Measurements from ENCODE around the gene RPS6KA4. TPM values are rescaled to one million over a fixed set of nuclear protein-coding genes. Genes with fewer than 3 reads are reported as not detected.

The RPS6KA4 gene
- polyA plus RNA-seq, 1 donor from 2014 or later = 24.6 TPM

GRCh38 chr11:64352099-64352994 is 6.6 kb upstream of the RPS6KA4 start:
- Histone ChIP-seq H3K79me2 (replicated peaks; ENCODE audit: insufficient read depth, low read length) (no peaks in the 10 kb centered on the region), H4K20me1 (ENCODE audit: insufficient read depth) (no peaks in the 10 kb centered on the region), H3K9ac (ENCODE audit: low read length) (no peak overlapping the region), H3K36me3 (ENCODE audit: insufficient read depth, low read length) (no peaks in the 10 kb centered on the region), H2AFZ (ENCODE audit: low read depth, low read length) (no peak overlapping the region), H3K9me2 (ENCODE audit: insufficient read depth, low read length) (no peaks in the 10 kb centered on the region), H3K4me3 (ENCODE audit: low read length) (no peak overlapping the region), H3K27me3 (ENCODE audit: insufficient read depth, low read depth, low read length) (no peaks in the 10 kb centered on the region), H3K27ac (ENCODE audit: low read length) (no peak overlapping the region), H3K4me2 (ENCODE audit: low read length) (no peak overlapping the region), H3F3A (ENCODE audit: insufficient read depth, low read length, poor library complexity, severe bottlenecking) (no peaks in the 10 kb centered on the region), H3K9me3 (ENCODE audit: low read length) (no peaks in the 10 kb centered on the region)
- TF ChIP-seq EZH2 (IDR thresholded peaks at IDR 0.05; ENCODE audit: borderline replicate concordance, insufficient read depth, low read length, poor library complexity, severe bottlenecking) (no peak), SMC3 (conservative IDR thresholded peaks at IDR 0.05; ENCODE audit: poor library complexity) (no peak), TAF1 (IDR thresholded peaks at IDR 0.05; ENCODE audit: low read depth) (no peak), RAD21 (conservative IDR thresholded peaks at IDR 0.05) (no peak), EP300 (conservative IDR thresholded peaks at IDR 0.05; ENCODE audit: poor library complexity, severe bottlenecking) (no peak), MXI1 (conservative IDR thresholded peaks at IDR 0.05; ENCODE audit: poor library complexity, severe bottlenecking) (no peak), POLR2AphosphoS5 (IDR thresholded peaks at IDR 0.05) (no peak)
- TF ChIP-seq, protein P1, sequence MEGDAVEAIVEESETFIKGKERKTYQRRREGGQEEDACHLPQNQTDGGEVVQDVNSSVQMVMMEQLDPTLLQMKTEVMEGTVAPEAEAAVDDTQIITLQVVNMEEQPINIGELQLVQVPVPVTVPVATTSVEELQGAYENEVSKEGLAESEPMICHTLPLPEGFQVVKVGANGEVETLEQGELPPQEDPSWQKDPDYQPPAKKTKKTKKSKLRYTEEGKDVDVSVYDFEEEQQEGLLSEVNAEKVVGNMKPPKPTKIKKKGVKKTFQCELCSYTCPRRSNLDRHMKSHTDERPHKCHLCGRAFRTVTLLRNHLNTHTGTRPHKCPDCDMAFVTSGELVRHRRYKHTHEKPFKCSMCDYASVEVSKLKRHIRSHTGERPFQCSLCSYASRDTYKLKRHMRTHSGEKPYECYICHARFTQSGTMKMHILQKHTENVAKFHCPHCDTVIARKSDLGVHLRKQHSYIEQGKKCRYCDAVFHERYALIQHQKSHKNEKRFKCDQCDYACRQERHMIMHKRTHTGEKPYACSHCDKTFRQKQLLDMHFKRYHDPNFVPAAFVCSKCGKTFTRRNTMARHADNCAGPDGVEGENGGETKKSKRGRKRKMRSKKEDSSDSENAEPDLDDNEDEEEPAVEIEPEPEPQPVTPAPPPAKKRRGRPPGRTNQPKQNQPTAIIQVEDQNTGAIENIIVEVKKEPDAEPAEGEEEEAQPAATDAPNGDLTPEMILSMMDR (IDR thresholded peaks at IDR 0.05; ENCODE audit: poor library complexity, severe bottlenecking) = no peak
- TF ChIP-seq, protein P2, sequence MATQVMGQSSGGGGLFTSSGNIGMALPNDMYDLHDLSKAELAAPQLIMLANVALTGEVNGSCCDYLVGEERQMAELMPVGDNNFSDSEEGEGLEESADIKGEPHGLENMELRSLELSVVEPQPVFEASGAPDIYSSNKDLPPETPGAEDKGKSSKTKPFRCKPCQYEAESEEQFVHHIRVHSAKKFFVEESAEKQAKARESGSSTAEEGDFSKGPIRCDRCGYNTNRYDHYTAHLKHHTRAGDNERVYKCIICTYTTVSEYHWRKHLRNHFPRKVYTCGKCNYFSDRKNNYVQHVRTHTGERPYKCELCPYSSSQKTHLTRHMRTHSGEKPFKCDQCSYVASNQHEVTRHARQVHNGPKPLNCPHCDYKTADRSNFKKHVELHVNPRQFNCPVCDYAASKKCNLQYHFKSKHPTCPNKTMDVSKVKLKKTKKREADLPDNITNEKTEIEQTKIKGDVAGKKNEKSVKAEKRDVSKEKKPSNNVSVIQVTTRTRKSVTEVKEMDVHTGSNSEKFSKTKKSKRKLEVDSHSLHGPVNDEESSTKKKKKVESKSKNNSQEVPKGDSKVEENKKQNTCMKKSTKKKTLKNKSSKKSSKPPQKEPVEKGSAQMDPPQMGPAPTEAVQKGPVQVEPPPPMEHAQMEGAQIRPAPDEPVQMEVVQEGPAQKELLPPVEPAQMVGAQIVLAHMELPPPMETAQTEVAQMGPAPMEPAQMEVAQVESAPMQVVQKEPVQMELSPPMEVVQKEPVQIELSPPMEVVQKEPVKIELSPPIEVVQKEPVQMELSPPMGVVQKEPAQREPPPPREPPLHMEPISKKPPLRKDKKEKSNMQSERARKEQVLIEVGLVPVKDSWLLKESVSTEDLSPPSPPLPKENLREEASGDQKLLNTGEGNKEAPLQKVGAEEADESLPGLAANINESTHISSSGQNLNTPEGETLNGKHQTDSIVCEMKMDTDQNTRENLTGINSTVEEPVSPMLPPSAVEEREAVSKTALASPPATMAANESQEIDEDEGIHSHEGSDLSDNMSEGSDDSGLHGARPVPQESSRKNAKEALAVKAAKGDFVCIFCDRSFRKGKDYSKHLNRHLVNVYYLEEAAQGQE (IDR thresholded peaks at IDR 0.05; ENCODE audit: borderline replicate concordance) = no peak

- no peaks in the 10 kb centered on the region for H3K27me3 ChIP-seq (ENCODE audit: insufficient read depth, low read depth, low read length)
- no peak for TF ChIP-seq MXI1 (conservative IDR thresholded peaks at IDR 0.05; ENCODE audit: poor library complexity, severe bottlenecking)
- no peaks in the 10 kb centered on the region for H3K9me2 ChIP-seq (ENCODE audit: insufficient read depth, low read length)
- no peak overlapping the region for H3K4me2 ChIP-seq (ENCODE audit: low read length)
- H4K20me1 ChIP-seq (ENCODE audit: insufficient read depth) = no peaks in the 10 kb centered on the region
- no peaks in the 10 kb centered on the region for H3K9me3 ChIP-seq (ENCODE audit: low read length)
- H3K4me3 ChIP-seq (ENCODE audit: low read length) = no peak overlapping the region
- no peak overlapping the region for H2AFZ ChIP-seq (ENCODE audit: low read depth, low read length)
- no peak overlapping the region for H3K9ac ChIP-seq (ENCODE audit: low read length)
- no peak overlapping the region for H3K27ac ChIP-seq (ENCODE audit: low read length)
- H3F3A ChIP-seq (ENCODE audit: insufficient read depth, low read length, poor library complexity, severe bottlenecking) = no peaks in the 10 kb centered on the region
- H3K36me3 ChIP-seq (ENCODE audit: insufficient read depth, low read length) = no peaks in the 10 kb centered on the region
- H3K79me2 ChIP-seq (replicated peaks; ENCODE audit: insufficient read depth, low read length) = no peaks in the 10 kb centered on the region
Measured at GRCh38 chr11:64352995-64353714, 5.8 kb upstream of the RPS6KA4 start.
